Measurements from ENCODE around the gene ERBB4.

DNA sequence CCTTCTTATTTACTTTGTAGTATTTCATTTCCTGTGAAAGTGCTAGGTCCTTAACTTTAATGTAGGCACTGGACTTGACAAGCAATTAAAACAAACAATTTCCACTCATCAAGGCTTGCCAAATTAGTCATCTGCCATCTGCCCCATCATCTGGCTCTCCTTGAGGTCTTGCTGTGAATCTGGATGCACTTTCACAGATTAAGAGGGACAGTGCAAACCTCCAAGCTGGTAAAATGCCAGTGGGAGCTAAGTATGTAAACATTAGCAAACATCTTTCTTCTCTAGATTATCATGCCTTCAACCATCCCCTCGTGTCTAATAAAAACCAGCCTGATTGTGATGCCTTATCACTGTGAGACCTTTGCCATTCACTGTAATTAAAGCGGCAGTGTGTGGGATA, 402.9 kb downstream of the ERBB4 start:
- TF ChIP-seq, protein P1, sequence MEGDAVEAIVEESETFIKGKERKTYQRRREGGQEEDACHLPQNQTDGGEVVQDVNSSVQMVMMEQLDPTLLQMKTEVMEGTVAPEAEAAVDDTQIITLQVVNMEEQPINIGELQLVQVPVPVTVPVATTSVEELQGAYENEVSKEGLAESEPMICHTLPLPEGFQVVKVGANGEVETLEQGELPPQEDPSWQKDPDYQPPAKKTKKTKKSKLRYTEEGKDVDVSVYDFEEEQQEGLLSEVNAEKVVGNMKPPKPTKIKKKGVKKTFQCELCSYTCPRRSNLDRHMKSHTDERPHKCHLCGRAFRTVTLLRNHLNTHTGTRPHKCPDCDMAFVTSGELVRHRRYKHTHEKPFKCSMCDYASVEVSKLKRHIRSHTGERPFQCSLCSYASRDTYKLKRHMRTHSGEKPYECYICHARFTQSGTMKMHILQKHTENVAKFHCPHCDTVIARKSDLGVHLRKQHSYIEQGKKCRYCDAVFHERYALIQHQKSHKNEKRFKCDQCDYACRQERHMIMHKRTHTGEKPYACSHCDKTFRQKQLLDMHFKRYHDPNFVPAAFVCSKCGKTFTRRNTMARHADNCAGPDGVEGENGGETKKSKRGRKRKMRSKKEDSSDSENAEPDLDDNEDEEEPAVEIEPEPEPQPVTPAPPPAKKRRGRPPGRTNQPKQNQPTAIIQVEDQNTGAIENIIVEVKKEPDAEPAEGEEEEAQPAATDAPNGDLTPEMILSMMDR (IDR thresholded peaks at IDR 0.05), result no peak
- TF ChIP-seq POLR2A (IDR thresholded peaks at IDR 0.05), result no peak

Measured in Peyer's patch (tissue), 4 donors.